Measurements from ENCODE around the gene FOCAD.

DNA sequence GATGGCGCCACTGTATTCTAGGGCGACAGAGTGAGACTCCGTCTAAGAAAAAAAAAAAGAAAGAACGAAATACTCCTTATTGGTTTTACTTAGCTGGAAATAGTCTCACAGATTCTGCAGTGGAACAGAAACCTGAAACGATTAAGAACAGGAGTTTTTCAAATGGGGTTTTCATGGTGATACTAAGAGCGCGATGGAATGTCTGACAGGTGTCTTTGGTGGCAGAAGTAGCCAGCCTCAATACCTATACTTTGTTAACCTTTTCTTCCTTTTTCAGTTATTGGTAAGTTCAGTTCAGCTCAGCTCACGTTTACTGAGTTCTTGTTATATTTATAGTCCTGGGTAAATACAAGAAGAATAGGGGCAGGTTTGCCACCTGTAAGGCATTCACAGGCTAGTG, 123.9 kb downstream of the FOCAD start:
- TF ChIP-seq PAX5 (IDR thresholded peaks at IDR 0.05; ENCODE audit: insufficient read depth, low read length, severe bottlenecking): no peak
- no peak for TF ChIP-seq POLR2A (IDR thresholded peaks at IDR 0.05; ENCODE audit: low read depth, low read length)

Data from GM12891 (cell line).